Left kidney (tissue), 2 donors: ENCODE measurements around the gene S100A13. TPM values are rescaled to one million over a fixed set of nuclear protein-coding genes. Genes with fewer than 3 reads are reported as not detected.

Experiments used
- DNase-seq: peaks from one replicate; pipeline ENCODE4 v3.0.0-alpha.2; 2013
- polyA plus RNA-seq: library from polyadenylated mRNA; unstranded; fragments of 120-200 nt; gene quantifications from one replicate; pipeline ENCODE4 v1.2.1, GENCODE V29; 2013; ENCODE audit not compliant: insufficient read length

Gene S100A13
- polyA plus RNA-seq, 1 donor, result 120 TPM

DNA sequence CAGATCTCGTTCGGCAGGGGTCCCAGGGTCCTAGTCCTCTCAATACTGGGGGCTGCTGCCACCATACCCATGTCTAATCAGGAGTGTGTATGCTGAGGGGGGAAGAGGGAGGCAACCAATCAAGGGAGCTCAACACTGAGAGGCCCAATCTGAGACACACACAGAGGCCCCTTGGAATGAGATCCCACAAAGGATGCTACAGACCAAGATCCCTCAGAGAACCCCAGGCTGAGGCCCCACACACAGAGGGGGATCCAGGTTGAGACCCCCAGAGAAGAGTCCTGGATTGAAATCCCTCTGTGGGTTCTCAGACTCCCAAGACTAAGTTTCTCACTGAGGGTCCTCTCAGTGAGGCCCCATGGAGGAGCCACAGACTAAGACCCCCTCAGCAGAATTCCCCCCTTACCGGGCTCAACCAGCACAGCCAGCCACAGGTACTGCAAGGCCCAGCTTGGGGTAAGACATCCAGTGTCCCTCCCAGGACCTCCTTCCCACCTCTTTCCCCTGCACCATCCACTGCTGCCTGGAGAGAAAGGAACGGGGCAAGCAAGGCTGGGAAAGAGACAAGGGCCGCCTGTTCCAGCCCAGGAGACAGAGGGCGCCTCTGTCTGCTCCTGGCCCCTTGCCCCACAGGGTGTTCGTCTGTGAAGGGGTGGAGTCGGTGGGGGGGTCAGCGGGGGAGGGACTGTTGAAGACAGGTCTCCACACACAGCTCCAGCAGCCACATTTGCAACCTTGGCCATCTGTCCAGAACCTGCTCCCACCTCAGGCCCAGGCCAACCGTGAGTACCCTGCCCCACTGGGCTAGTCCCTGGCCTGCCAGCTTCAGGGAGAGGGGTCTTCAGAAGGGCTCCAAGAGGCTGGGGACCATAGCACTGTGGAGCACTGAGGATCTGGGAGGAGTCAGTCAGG, 666 bp upstream of the S100A13 start, which contains the start of gene S100A1:
Gene S100A1 (plus strand): TSS at position 720 of the 912 bp plus-strand sequence. CDS start 2,088 bp downstream, outside the sequence.
- no peak for DNase-seq

GRCh38 chr1:153626477-153626903, 815 bp downstream of the S100A13 start:
- DNase-seq, result no peak

DNA sequence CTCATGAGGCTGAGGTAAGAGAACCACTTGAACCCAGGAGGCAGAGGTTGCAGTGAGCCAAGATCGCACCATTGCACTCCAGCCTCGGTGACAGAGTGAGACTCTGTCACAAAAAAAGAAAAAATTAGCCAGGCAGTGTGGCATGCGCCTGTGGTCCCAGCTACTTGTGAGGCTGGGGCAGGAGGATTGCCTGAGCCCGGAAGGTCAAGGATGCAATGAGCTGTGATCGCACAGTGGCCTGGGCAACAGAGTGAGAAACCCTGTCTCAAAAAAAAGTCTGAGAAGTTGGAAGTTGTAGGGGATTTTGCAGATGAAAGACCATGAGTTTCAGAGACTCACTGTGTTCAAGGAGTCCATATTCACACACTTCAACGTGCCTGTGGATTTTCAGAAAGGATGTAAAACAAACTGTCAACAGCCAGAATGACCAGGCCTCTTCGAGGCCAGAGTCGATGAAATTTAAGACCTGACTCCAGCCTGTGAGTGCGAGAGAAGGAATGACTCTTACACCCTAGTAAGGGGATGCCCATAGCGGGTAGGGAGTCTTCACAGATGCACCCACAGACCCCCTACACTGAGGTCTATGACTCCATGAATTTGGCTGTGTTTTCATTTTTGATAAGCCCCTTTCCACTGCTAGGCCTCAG, 2.2 kb downstream of the S100A13 start:
- no peak for DNase-seq

DNA sequence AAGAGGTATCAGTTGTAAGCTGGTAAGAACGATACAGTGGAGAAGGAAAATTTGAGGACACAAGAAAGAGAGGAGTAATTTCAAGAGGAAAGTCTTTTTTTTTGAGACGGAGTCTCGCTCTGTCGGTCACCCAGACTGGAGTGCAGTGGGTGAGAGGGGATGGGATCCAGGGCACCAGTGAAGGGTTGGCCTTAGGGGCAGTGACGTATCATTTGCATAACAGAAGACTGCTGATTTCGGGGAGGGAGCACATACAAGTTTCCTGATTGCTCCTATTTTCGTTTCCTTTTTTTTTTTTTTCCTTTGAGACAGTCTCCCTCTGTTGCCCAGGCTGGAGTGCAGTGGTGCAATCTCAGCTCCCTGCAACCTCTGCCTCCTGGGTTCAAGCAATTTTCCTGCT, 4.2 kb downstream of the S100A13 start:
- no peak for DNase-seq

DNA sequence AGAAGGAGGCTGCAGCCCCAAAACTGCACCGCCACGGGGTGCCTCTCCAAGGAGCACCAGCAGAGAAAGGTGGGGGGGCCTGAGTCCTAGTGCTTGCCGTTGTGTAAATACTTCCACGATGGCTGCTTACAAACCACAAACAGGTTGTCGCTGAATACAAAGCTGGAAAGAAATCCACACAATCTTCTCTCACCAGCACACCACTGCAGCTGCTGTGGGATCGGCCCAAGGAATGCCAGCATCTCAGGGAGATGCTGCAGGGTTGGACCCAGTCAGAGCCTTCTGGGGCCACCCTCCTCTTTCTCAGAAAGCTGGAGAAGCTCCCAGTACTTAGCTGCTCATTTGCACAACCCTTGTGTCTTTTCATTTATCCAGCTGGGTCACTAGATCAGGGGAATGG, 8.1 kb downstream of the S100A13 start:
- DNase-seq, result no peak

DNA sequence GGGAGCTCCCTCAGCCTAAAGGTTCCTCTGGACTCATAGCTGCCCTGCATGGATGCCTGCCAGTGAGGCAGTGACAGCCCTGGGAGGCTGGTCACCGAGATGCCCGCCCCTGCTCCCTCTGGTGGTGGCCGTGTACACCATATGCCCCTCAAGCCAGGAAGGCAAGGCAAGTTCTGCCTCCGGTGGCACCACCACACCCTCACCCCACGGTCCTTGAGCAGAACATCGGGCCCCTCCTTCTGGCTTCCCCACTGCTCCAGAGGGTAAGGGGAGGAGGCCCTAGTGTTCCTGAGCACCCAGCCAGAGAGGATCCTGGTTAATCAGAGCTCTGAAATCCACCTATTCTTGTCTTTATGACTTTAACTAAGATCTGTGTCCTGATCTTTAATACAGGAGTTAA, 9.6 kb downstream of the S100A13 start:
- no peak for DNase-seq

- no peak for DNase-seq
Observed at GRCh38 chr1:153616917-153617311, 10.4 kb downstream of the S100A13 start.

DNA sequence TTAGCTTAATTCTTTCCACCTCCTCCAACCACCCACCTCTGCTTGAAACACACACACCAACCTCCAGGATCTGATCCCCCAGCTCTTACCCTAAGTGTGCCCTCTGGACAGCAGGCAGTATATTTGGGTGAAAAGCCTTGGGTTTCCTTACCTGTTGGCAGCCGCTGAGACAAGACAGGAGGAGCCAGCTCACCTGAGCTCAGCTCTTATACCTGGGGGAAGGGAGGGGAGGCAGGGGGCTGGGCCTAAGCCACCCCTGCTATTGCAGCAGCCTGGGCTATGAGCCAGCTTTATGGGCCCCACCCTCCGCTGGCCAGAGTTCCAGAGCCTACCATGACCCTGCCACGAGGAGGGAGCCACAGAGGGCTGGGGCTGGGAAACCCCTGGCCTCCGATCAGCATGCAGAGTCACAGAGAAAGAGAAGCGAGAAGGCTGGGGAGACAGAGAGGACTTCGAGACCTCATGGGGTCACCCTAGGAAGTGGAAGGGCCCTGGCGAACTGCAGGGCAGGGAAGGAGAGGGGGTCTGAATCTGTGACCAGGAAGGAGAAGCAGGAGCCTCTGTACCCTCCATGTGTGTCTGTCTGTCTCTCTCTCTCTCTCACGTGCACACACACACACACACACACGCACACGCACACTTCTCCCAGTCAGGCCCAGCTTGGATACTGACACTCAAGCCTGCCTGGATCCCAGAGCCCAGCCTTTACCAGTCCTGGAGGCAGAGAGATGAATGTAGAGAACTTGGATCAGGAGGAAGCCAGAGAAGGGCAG, 11.0 kb downstream of the S100A13 start, which contains the start of gene S100A14:
Gene S100A14 (minus strand): TSS at position 182 of the 773 bp plus-strand sequence. CDS start 467 bp downstream, outside the sequence.
- DNase-seq, result no peak

DNA sequence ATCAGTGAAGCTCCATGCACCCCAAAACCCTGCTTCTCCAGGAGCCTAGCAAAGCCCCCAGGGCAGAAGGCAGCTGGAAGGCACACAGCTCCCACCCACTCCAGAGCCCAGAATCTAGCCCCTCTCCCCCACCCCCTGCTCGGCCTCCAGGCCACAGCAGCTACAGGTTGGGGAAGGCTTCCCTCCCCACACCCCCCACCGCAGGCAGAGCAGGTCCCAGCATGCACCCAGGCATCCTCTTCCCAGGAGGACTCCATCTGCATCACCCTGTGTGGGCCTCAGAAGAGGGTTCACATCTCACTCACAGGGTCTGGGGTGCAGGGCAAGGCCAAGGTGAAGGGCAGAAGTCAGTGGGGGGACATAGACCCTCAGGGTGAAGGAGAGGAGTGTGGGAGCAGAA, 11.9 kb downstream of the S100A13 start:
- DNase-seq, result no peak

GRCh38 chr1:153614906-153615305, 12.4 kb downstream of the S100A13 start:
- DNase-seq, result no peak

GRCh38 chr1:153614189-153614900, 13.0 kb downstream of the S100A13 start:
- no peak for DNase-seq

DNA sequence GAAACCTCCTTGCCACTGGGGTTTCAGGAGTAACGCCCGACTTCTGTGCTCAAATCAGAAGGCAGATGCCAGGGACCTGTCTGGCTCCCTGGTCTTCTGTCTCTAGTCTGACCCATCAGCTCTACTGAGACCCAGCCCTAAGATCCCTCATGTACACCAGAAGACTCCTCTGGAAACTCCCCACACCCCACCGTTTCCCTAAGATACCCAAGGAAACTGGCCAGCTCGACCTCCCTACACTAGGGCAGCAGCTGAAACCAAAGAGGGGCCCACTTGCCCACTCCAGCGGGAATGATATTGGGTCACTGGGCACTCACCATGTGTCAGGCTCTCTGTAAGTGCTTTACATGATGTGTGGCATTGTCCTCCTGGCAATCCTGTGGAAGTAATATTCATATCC, 13.9 kb downstream of the S100A13 start:
- DNase-seq, result no peak

GRCh38 chr1:153612755-153613331, 14.5 kb downstream of the S100A13 start, which contains the start of gene S100A16:
TSS of gene S100A16 (minus strand) at chr1:153613137. CDS start at chr1:153608151, 4,986 bp downstream.
- no peak for DNase-seq

- DNase-seq, result no peak
Observed at GRCh38 chr1:153612111-153612754, 15.1 kb downstream of the S100A13 start.

DNA sequence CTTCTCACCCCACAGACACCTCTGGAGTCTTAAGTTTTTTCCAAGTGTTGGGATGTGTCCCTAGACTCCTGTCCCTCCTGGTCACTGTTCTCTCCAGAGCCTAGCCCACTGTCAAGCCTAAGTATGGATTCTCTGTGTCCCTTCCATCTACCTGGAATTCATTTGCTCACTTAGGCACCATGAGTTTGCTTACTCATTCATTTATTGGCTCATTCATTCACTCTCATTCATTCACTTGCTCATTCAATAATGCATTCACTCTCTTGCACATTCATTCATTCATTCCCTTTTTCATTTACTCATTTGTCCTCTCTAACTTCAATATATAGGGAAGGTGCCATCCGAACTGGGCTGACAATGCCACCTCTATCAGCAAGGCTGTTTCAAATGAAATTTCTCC, 15.9 kb downstream of the S100A13 start:
- DNase-seq, result no peak

GRCh38 chr1:153610811-153611301, 16.4 kb downstream of the S100A13 start:
- no peak for DNase-seq

GRCh38 chr1:153610334-153610733, 17.0 kb downstream of the S100A13 start:
- DNase-seq, result no peak

DNA sequence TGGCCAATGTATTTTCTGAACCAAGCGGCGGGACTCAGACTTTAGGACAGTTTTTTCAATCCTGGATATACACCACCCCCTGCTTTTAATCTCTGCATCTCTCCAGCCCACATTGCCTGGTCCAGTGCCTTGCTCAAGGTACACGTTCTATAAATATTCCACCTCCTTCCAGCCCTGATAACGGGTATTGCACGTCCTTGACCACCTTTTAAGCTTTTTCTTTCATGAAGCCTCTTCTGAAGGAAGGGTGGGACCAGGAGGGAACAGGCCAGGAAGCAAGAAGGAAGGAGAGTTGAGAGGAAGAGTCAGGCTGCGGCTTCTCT, 17.8 kb downstream of the S100A13 start:
- no peak for DNase-seq

- no peak for DNase-seq
Observed at GRCh38 chr1:153608742-153609584, 18.3 kb downstream of the S100A13 start.
